Chondrocyte (in vitro differentiated cells): ENCODE data around the gene CCDC120. TPM values are rescaled to one million over a fixed set of nuclear protein-coding genes. Genes with fewer than 3 reads are reported as not detected.
A peak's percentile ranks its signal among the peaks of the same experiment; 100 is the strongest.

Experiments
- DNase-seq: peaks from one replicate; pipeline ENCODE4 v3.0.0; 2021; ENCODE audit warnings: mixed read lengths, low spot score
- H3K27ac Mint-ChIP-seq: one replicate; pipeline ENCODE4 v1.8.0; 2021; ENCODE audit warnings: mild to moderate bottlenecking, moderate library complexity, mixed read lengths; ENCODE audit not compliant: unreplicated experiment
- H3K27me3 Mint-ChIP-seq: 2 replicates; pipeline ENCODE4 v1.8.0; 2021; ENCODE audit warnings: low read depth, mixed read lengths
- H3K36me3 Mint-ChIP-seq: 2 replicates; pipeline ENCODE4 v1.8.0; 2021; ENCODE audit warnings: low read depth, mixed read lengths
- H3K4me1 Mint-ChIP-seq: 2 replicates; pipeline ENCODE4 v1.8.0; 2021; ENCODE audit warnings: low read depth, mild to moderate bottlenecking, mixed read lengths
- H3K4me3 Mint-ChIP-seq: one replicate; pipeline ENCODE4 v1.8.0; 2021; ENCODE audit warnings: mild to moderate bottlenecking, moderate library complexity, mixed read lengths; ENCODE audit not compliant: unreplicated experiment
- H3K9me3 Mint-ChIP-seq: 2 replicates; pipeline ENCODE4 v1.8.0; 2021; ENCODE audit warnings: low read depth, mixed read lengths
- total RNA-seq: library from RNA; stranded (reverse); gene quantifications from 3 replicates; pipeline ENCODE4 v1.2.1, GENCODE V29; 2021
- TF ChIP-seq, protein P1 (sequence below): fragments of 200-600 bp; sonication (generic); IDR thresholded peaks from 2 replicates; pipeline ENCODE4 v1.5.0; 2021; ENCODE audit warnings: antibody characterized with exemption, mild to moderate bottlenecking, moderate library complexity

CCDC120 gene
- total RNA-seq, 1 donor from 2014 or later, result 6.9 TPM

DNA sequence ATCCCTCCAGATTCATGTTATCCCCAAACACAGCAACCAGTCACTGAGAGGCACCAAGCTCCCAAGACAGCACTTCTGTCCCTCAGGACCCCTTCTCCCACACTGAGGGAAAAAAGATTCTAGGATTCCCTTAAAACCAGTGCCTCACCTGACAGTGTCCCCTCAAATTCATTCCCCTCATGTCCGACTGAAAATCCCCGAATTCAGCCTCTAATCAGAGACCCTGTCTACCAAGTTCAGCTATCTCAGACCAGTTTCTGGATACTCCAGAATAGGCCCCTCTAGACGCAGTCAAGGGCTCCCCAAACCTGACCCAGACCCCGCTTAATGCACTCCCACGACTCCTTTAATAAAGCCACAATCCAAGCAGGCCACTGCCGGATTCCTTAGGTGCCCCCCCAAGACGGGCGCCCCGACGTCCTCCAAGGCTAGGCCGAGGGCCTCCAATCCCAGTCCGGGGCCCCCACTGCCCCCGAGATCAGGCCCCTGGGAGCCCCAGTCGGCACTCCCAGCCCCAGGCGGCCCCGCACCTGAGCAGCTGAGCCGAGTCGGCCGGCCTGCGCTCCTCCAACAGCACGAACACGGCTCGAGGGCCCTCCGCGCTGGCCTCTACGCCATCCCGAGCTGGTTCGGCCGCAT lies 16.1 kb upstream of the CCDC120 start:
- Mint-ChIP-seq H3K27ac (peak overlapping the region; percentile 96), H3K4me3 (peak overlapping the region; percentile 90), H3K4me1 (peaks cover 30% of the 10 kb centered on the region), H3K36me3 (peaks cover 10% of the 10 kb centered on the region), H3K9me3 (peaks cover 5% of the 10 kb centered on the region), H3K27me3 (no peaks in the 10 kb centered on the region)
- TF ChIP-seq, protein P1, sequence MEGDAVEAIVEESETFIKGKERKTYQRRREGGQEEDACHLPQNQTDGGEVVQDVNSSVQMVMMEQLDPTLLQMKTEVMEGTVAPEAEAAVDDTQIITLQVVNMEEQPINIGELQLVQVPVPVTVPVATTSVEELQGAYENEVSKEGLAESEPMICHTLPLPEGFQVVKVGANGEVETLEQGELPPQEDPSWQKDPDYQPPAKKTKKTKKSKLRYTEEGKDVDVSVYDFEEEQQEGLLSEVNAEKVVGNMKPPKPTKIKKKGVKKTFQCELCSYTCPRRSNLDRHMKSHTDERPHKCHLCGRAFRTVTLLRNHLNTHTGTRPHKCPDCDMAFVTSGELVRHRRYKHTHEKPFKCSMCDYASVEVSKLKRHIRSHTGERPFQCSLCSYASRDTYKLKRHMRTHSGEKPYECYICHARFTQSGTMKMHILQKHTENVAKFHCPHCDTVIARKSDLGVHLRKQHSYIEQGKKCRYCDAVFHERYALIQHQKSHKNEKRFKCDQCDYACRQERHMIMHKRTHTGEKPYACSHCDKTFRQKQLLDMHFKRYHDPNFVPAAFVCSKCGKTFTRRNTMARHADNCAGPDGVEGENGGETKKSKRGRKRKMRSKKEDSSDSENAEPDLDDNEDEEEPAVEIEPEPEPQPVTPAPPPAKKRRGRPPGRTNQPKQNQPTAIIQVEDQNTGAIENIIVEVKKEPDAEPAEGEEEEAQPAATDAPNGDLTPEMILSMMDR, result no peak
- DNase-seq, result peak; percentile 92

DNA sequence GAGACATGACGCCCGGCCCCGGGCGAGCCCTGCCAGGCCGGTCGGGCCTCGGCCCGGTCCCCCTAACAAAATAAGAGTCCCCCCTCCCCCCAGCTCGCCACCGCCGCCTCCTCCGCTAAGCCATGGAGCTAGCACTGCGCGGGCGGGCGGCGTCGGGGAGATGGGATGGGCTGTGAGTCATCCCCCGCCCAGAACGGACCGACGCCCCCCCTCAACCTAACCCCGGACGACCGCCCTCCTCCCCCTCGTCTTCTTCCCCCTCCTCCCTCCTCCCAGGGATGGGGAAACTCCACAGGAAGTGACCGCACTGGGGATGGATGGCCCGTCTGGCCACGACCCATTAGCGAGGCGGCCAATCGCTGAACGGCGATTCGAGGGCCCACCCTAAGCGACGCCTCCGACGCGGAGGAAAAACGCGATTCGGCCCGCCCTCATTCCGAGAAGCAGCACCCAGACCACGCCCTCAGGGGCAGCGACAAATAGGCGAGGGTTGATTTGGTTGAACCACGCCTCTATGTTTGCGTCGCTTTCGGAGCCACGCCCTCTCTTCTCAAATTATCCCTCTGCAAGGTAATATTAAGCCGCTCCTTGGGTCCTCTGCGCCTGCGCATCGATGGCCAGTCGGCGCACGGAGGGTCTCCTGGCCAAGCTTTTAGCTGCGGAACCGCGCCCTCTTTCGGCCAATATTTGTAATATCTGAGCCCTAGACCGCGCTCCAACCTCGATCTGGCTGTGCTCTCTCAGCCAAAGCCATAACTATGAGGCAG lies 15.4 kb upstream of the CCDC120 start, which contains the start of gene TFE3:
Gene TFE3 (minus strand): TSS at position 138 of the 767 bp plus-strand sequence. CDS start 131 bp downstream, at position 7.
- H3K27ac Mint-ChIP-seq, result peak within 1 kb of the TSS; percentile 96
- peaks cover 30% of the 10 kb centered on the region for H3K4me1 Mint-ChIP-seq
- H3K27me3 Mint-ChIP-seq, result no peaks in the 10 kb centered on the region
- TF ChIP-seq, protein P1, result peak; percentile 79
- DNase-seq, result peak; percentile 98
- H3K36me3 Mint-ChIP-seq, result peaks cover 7% of the 10 kb centered on the region
- H3K9me3 Mint-ChIP-seq, result peaks cover 5% of the 10 kb centered on the region
- H3K4me3 Mint-ChIP-seq, result peak within 1 kb of the TSS; percentile 90

DNA sequence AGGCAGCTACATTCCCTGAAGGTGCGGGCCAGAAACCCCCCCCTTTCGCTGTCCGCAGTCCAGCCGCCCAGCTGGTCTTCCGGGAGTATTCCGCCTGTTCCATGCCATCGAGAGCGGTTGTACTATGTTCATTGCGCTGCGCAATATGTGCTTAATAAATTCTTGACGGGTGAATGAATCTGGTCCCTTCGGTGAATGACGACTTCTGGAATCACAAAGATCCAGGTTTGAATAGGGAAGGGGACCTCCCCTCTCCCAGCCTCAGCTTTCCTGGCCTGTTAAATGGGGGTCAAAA lies 14.9 kb upstream of the CCDC120 start:
- TF ChIP-seq, protein P1, result peak; percentile 26
- DNase-seq, result no peak
- peak overlapping the region; percentile 54 for H3K4me3 Mint-ChIP-seq
- H3K9me3 Mint-ChIP-seq, result peaks cover 5% of the 10 kb centered on the region
- H3K27ac Mint-ChIP-seq, result peak overlapping the region; percentile 92
- peaks cover 30% of the 10 kb centered on the region for H3K4me1 Mint-ChIP-seq
- peaks cover 5% of the 10 kb centered on the region for H3K36me3 Mint-ChIP-seq
- no peaks in the 10 kb centered on the region for H3K27me3 Mint-ChIP-seq

DNA sequence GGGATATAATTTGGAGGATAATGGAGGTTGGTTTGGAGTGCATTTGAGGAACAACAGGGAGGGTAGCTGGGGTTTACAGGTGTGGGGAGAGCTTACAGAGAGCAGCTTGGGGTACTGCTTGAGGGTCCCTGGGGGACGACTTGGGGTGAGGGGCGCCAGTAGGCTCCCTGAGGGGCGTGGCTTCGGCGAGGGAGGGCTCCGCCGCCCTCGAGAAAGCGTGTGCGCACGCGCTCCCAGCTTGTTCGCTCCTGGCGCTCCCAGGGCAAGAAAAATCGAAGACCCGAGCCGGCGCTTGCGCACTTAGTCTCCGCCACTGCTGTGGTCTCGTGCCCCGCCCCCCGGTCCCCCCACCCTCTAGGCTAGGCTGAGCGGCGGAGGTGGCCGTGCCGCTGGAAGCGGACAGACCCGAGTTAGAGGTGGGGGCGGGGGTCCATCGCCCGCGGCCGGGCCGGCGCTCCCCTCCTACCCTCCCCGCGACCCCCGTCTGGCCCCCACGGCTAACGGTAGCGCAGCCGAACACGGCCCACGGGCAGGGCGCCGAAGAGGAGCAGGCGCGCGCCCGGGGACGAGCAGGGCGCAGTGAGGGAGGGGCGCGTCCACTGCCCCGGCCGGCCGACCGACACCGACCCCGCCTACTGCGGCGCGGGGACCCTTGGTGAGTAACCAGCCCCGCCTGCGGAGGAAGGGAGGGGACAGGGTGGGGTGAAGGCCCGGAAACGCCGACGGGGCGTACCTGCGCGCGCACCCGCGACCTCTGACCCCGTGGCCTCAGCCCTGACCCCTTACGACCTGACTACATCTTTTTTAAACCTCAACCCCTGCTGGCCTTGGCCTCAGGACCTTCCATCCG lies 5.4 kb upstream of the CCDC120 start:
- H3K4me1 Mint-ChIP-seq, result peaks cover 31% of the 10 kb centered on the region
- H3K9me3 Mint-ChIP-seq, result peaks cover 17% of the 10 kb centered on the region
- no peak for DNase-seq
- H3K27me3 Mint-ChIP-seq, result no peaks in the 10 kb centered on the region
- TF ChIP-seq, protein P1, result no peak
- peaks cover 1% of the 10 kb centered on the region for H3K36me3 Mint-ChIP-seq
- peak overlapping the region; percentile 76 for H3K4me3 Mint-ChIP-seq
- H3K27ac Mint-ChIP-seq, result peak overlapping the region; percentile 75
